Esophagus muscularis mucosa (tissue), 3 donors: Measurements from ENCODE around the gene FCGR2B.

Experiments
- POLR2A ChIP-seq: fragments of 450-650 bp; IDR thresholded peaks from one replicate; pipeline ENCODE4 v1.6.1; 2017; ENCODE audit warnings: antibody characterized with exemption, moderate library complexity, mild to moderate bottlenecking, low read depth
- POLR2AphosphoS5 ChIP-seq, 2 donors: sonication (generic); formaldehyde crosslinking; IDR thresholded peaks; one replicate each; pipeline ENCODE4 v1.6.1; 2017; ENCODE audit warnings: antibody characterized with exemption in 2 of 2
- TF ChIP-seq, protein P1 (sequence below), 3 experiments: fragments of 200-600 bp in 2 of 3; fragments of 450-650 bp in 1 of 3; sonication (generic) in 2 of 3; IDR thresholded peaks; one replicate each; pipeline ENCODE4 v1.5.1; 2017 to 2019; ENCODE audit warnings: antibody characterized with exemption in 3 of 3, mild to moderate bottlenecking in 2 of 3, moderate library complexity in 1 of 3

DNA sequence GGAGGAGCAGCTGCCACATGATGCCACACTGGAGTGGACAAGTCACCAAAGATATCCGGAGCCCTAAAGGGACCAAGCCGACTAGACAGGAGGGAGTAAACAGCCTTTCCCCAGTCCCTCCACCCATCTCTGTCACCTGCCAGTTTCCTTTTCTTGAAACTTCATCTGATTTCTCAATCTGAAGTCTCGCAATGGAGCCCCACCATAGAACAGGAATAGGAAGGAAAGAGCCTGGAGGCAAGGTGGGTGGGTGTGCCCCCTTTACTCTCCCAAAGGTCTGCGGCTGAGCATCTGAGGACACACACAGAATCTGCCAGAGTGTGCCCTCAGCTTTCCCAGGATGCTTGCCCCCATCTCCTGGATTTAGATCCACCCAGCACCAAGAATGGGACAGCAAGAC lies 31.9 kb upstream of the FCGR2B start, which contains the start of gene FCGR3B:
- no peak for TF ChIP-seq POLR2AphosphoS5 (IDR thresholded peaks at IDR 0.05)
- TF ChIP-seq, protein P1, sequence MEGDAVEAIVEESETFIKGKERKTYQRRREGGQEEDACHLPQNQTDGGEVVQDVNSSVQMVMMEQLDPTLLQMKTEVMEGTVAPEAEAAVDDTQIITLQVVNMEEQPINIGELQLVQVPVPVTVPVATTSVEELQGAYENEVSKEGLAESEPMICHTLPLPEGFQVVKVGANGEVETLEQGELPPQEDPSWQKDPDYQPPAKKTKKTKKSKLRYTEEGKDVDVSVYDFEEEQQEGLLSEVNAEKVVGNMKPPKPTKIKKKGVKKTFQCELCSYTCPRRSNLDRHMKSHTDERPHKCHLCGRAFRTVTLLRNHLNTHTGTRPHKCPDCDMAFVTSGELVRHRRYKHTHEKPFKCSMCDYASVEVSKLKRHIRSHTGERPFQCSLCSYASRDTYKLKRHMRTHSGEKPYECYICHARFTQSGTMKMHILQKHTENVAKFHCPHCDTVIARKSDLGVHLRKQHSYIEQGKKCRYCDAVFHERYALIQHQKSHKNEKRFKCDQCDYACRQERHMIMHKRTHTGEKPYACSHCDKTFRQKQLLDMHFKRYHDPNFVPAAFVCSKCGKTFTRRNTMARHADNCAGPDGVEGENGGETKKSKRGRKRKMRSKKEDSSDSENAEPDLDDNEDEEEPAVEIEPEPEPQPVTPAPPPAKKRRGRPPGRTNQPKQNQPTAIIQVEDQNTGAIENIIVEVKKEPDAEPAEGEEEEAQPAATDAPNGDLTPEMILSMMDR (IDR thresholded peaks at IDR 0.05): no peak
- no peak for TF ChIP-seq POLR2A
